HG03575 (cell line): ENCODE data around the gene UBE3A.
"Not testable (repeated sequence)": the region's sequence is repeated elsewhere in the genome, so short reads cannot be mapped to it uniquely, and the experiment has no call there.

Source experiments
- ATAC-seq: cut with Tn5 transposase; IDR thresholded peaks from one replicate; pipeline ENCODE4 v1.9.1; 2021; ENCODE audit not compliant: unreplicated experiment, insufficient number of reproducible peaks, low FRiP score; ENCODE audit errors: extremely low read depth

The UBE3A gene

DNA sequence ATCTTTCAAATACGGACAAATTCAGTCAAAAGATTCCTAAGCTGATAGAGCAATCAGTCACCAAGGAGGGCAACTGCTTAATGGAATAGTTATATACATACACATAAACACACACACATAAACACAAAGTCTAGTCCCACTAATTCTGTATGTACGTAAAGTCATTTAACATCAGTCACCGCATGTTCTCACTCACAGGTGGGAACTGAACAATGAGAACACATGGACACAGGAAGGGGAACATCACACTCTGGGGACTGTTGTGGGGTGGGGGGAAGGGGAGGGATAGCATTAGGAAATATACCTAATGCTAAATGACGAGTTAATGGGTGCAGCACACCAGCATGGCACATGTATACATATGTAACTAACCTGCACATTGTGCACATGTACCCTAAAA lies 29.1 kb downstream of the UBE3A start:
- not testable (repeated sequence) for ATAC-seq

- no peak for ATAC-seq
These were observed 29.9 kb downstream of the UBE3A start for GRCh38 chr15:25408929-25409328.

DNA sequence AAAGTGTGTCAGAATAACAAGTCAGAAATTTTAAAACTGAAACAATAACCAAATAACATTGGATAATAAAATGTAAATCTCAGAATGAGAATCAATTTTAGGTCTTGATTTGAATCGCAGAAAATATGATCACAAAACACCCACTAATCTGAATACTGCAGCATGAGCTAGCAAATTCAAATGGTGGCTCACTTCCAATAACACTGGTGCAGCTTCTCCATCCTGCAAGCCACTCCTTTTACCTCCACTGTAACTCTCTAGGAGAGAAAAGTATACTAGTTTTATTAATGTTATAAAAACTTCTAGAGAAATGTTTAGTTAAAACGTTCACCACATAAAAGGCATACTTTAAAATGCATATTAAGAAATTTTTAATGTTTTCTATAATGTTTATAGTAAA lies 30.4 kb downstream of the UBE3A start:
- ATAC-seq = no peak

GRCh38 chr15:25407950-25408349 lies 30.9 kb downstream of the UBE3A start:
- ATAC-seq = no peak

DNA sequence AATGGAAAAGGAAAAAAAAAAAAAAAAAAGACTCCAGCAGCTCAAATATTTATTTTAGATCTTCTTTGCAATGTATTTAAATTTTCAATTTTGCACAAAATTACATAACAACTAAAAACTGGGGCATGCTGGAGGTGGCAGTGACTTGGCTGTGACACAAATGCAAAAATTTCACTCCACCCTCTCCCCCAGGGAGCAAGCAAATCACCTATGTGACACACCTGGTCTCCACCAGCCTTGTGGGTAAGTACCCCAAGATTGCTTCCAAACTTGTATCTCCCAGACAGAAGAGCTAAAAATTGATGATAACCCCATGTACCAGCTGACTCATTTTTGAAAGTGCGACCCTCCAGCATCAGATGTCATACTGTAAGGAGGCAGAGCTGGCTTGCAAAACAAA lies 32.0 kb downstream of the UBE3A start:
- ATAC-seq = no peak

DNA sequence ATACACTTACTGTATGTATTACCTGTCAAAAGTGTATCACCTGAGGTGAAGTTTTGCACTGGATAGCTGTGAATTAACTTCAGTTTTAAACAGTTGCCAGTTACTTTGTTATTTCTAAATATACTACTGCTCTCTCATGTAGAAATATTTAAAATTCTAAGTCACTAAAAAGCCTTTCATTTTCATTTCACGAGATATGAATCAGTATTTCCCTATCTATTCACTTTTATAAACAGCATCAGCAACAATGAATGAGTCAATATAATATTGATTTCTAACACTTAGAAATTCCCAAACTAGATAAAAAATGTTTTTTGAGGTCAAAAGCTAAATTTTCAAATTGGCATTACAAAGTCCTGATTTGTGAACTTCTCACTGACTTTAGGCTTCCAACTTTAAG lies 32.6 kb downstream of the UBE3A start:
- ATAC-seq = no peak

DNA sequence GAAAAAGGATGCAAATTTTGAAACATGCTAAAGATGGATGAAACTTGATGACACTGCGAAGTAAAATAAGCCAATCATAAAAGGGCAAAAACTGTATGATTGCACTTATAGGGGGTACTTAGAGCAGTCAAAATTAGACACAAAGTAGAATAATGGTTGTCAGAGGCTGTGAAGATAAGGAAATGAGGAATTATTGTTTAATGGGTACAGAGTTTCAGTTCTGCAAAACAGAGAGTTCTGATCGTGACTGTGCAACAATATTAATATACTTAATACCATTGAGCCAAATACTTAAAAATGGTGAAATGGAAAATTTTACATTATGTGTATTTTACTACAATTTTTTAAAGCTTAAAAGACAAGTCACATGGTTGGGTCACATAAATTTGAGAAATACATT lies 35.1 kb downstream of the UBE3A start:
- no peak for ATAC-seq

GRCh38 chr15:25402342-25402741 lies 36.5 kb downstream of the UBE3A start:
- ATAC-seq = no peak

DNA sequence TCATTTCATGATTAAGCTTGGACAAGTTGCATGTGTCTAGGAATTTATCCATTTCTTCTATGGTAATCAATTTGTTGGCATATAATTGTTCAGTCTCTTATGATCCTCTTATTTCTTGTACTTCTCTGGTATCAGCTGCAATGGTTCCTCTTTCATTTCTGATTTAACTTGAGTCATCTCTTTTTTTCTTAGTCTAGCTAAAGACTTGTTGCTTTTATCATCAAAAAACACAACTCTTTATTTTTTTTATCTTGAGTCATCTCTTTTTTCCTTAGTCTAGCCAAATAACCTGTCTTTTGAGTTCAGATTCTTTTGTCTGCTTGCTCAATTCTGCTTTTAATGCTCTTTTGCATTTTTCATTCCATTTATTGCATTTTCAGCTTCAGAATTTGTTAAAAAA lies 37.3 kb downstream of the UBE3A start:
- ATAC-seq = no peak

- ATAC-seq = no peak
These were observed 41.7 kb downstream of the UBE3A start for GRCh38 chr15:25397100-25397499.

DNA sequence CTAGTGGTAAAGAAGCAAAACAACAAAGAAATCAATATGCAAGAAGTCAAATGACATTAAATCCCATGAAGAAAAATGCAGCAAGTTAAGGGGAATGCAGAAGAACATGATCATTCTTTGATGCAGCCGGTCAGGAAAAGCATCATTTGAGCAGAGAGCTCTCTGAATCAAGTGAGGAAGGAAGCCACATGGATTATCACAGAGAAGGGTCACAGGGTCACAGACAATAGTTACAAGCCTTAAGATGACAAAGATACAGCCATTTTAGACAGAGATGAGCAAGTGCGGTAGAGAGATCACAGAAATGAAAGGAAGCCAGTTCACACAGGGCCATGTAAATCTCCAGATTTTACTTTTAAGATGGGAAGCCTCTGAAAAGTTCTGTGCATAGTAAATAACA lies 43.9 kb downstream of the UBE3A start:
- no peak for ATAC-seq

DNA sequence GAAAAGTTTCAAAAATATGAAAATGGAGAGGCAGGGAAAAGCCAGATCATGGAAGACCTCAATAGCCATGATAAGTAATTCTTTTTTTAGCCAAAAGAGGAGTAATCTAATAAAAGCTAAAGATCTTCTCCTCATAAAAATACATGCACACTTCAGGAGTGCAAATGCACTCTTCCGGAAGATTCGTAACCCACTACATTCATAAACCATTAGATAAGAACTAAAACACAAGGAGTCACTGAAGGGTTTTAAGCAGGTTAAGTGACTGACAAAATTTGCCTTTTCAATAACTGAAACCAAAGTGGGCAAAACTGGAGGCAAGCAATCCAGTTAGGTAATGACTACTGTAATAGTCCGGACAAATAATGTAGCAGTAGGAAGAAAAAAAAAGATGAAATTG lies 46.0 kb downstream of the UBE3A start:
- ATAC-seq = no peak

GRCh38 chr15:25391971-25392721 lies 46.7 kb downstream of the UBE3A start:
- no peak for ATAC-seq

DNA sequence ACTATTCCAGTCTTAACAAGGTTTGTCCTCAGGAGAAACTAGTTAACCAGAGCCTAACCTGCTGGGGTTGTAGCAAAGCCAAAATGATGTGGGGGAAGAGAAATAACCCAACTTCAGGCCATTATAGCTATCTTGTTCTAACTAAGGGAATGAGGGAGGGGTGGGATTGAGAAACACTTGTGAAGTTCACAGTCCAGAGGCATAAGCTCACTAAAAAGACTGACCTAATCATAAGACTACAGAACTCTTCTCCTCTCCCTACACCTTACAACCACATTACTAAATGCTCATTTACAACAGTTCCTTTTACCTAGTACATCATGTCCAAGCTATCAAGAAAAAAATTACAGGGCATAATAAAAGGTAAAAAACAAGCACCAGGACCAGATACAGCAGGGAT lies 52.8 kb downstream of the UBE3A start:
- ATAC-seq = no peak

- ATAC-seq = no peak
These were observed 57.2 kb downstream of the UBE3A start for GRCh38 chr15:25381579-25381978.

GRCh38 chr15:25378501-25378901 lies 60.3 kb downstream of the UBE3A start:
- no peak for ATAC-seq

DNA sequence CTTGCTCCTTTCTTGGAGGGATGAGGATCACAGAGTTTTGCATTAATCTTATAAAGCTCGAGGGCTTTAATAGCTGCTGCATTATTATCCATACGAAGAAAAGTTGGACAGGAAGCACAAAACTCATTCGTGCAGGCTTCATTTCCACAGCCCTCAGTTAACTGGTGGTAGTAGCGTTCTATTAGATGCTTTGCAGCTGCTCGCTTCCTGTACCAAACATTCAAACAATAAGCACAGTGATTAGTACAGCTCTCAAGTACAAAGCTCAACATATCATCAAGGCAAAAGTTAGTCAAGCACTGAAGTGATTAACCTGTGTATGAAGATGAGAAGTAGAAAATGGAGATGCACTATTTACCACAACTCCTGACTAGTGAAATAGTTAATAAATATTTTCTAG lies 63.3 kb downstream of the UBE3A start:
- ATAC-seq = no peak

- no peak for ATAC-seq
These were observed 64.7 kb downstream of the UBE3A start for GRCh38 chr15:25374143-25374542.

DNA sequence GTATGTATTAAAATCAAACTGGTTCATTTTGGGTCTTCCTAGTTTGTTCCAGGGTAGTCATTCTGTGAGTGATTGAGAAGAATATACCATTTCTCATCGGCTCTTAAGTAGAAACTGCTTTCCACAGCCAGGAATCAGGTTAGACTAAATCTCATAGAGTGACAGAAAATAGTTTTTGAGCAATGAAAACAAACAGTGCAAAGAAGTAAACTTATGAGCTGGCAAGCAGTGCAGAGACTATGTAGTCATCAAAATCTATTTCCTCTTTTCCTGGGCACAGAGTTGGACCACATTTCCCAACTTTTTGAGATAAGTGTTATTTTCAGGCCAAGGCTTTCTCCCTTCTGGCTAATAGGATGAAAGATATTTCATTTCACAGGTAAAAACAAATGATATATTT lies 66.5 kb downstream of the UBE3A start:
- no peak for ATAC-seq

GRCh38 chr15:25368850-25369249 lies 70.0 kb downstream of the UBE3A start:
- no peak for ATAC-seq

- no peak for ATAC-seq
These were observed 72.8 kb downstream of the UBE3A start for GRCh38 chr15:25366058-25366457.
